Panc1 (cell line): Measurements from ENCODE around the gene ACTL6B. TPM values are rescaled to one million over a fixed set of nuclear protein-coding genes. Genes with fewer than 3 reads are reported as not detected.

Experiments
- ATAC-seq: fragments of 200-7000 bp; cut with Tn5 transposase; 2 replicates; pipeline ENCODE4 v1.9.1; 2020; ENCODE audit warnings: mild to moderate bottlenecking, moderate library complexity
- BruUV-seq: library from RNA; stranded (reverse); fragments of 400-500 nt; replicated peaks from 2 replicates; lab custom pipeline; 2021; lab: Mats Ljungman, UMichigan
- CTCF ChIA-PET: fragments of 300-600 bp; sonication (Branson Sonifier 250); formaldehyde crosslinking; loops from one replicate; lab custom pipeline; 2022; ENCODE audit warnings: antibody characterized with exemption; lab: Charles Lee
- POLR2A ChIA-PET: fragments of 300-600 bp; sonication (Branson Sonifier 250); formaldehyde crosslinking; loops from one replicate; lab custom pipeline; 2022; ENCODE audit warnings: antibody characterized with exemption; lab: Charles Lee
- DNase-seq: peaks from one replicate; pipeline ENCODE4 v3.0.0-alpha.2; 2010; ENCODE audit warnings: low read depth, low spot score
- H3K27ac ChIP-seq: 2 replicates; pipeline ENCODE4 v1.5.1; 2011; ENCODE audit warnings: mild to moderate bottlenecking, low read length, inconsistent platforms
- H3K27me3 ChIP-seq: fragments of 200-500 bp; sonication (Bioruptor generic); 2 replicates; pipeline ENCODE4 v1.6.0; 2014; ENCODE audit warnings: low read length, inconsistent platforms; ENCODE audit not compliant: control insufficient read depth, insufficient read depth
- H3K36me3 ChIP-seq: fragments of 200-500 bp; sonication (Bioruptor generic); 2 replicates; pipeline ENCODE4 v1.5.1; 2014; ENCODE audit warnings: inconsistent platforms, mild to moderate bottlenecking, low read length, moderate library complexity; ENCODE audit not compliant: control insufficient read depth, insufficient read depth
- H3K4me1 ChIP-seq: 2 replicates; pipeline ENCODE4 v1.5.1; 2011; ENCODE audit warnings: inconsistent platforms, mild to moderate bottlenecking, low read length, moderate library complexity; ENCODE audit not compliant: control insufficient read depth, insufficient read depth
- H3K4me3 ChIP-seq, 2 experiments: 2 replicates each; pipeline ENCODE4 v1.5.1; 2011 to 2012; ENCODE audit warnings: low read depth in 2 of 2, low read length in 2 of 2, mild to moderate bottlenecking in 2 of 2, inconsistent platforms in 1 of 2, moderate library complexity in 1 of 2
- H3K9me3 ChIP-seq: fragments of 200-500 bp; sonication (Bioruptor generic); 2 replicates; pipeline ENCODE4 v1.5.1; 2014; ENCODE audit warnings: low read depth, mild to moderate bottlenecking, inconsistent platforms, low read length, moderate library complexity; ENCODE audit not compliant: control insufficient read depth, insufficient read depth
- POLR2AphosphoS5 ChIP-seq: IDR thresholded peaks from 2 replicates; pipeline ENCODE4 v1.6.1; 2012; ENCODE audit warnings: mild to moderate bottlenecking, low read depth, low read length, moderate library complexity
- SIN3A ChIP-seq: IDR thresholded peaks from 2 replicates; pipeline ENCODE4 v1.6.1; 2012; ENCODE audit warnings: low read depth, mild to moderate bottlenecking, low read length, moderate library complexity, borderline replicate concordance; ENCODE audit not compliant: insufficient read depth
- TCF7L2 ChIP-seq: IDR thresholded peaks from 2 replicates; pipeline ENCODE4 v1.6.1; 2011; ENCODE audit warnings: mild to moderate bottlenecking, low read depth, low read length, inconsistent platforms
- in situ Hi-C: cut with HindIII; loops from 2 replicates; pipeline ENCODE4 v1.10.0; 2016; ENCODE audit warnings: low sequenced_read_pairs, low pct_unique_long_range_greater_than_20kb
- intact Hi-C: fragments of 100-400 bp; cut with micrococcal nuclease; formaldehyde crosslinking; loops from one replicate; pipeline ENCODE4 v1.10.0; 2022; ENCODE audit not compliant: unreplicated experiment
- total RNA-seq: library from RNA; stranded (reverse); gene quantifications from one replicate; pipeline ENCODE4 v1.2.1, GENCODE V29; 2021; ENCODE audit not compliant: unreplicated experiment
- TF ChIP-seq, protein P1 (sequence below), 2 experiments: IDR thresholded peaks; 2 replicates each; pipeline ENCODE4 v1.6.1; 2011 to 2012; ENCODE audit warnings: low read depth in 2 of 2, control low read depth in 1 of 2, low read length in 1 of 2, mild to moderate bottlenecking in 1 of 2, moderate library complexity in 1 of 2; ENCODE audit not compliant: insufficient read depth in 1 of 2
- TF ChIP-seq, protein P2 (sequence below): fragments of 450-650 bp; IDR thresholded peaks from 2 replicates; pipeline ENCODE4 v1.5.1; 2017; ENCODE audit warnings: mild to moderate bottlenecking

Gene ACTL6B
- total RNA-seq, 1 experiment from 2014 or later: not detected

DNA sequence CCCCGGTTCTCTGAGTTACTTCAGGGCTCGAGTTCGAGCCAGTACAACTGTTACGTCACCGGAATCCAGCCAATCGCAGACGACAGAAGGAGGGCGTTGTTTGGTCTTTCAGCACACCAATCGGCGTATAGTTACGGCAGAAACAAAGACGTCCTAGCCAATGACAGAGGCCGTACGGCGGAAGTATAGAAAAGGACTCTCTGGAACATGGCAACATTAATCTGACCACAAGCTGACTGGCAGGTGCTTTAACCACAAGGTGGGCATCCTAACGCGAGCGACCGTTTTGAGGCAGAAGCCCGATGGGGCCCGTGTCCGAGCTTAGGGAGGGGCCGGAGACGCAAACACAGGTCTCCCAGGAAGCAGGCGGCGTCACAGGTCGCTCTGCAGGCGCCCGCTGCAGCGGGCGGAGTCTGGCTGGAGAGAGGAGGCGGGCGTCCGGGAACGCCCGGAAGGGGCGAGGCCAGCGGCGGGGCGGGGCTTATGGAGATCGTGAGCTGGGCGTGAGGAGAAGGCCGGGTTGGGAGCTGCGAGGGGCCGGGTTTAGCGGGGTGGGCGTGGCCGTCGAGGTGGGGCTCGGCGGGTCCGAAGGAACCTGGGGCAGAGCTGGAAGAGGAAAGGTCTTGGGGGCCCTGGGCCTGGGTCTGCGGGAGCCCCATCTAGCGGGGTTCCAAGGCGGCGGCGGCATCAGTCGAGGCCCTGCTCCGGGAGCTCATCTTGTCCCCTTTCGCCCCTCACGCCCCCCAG lies 44.1 kb downstream of the ACTL6B start, which contains the start of gene MOSPD3:
Gene MOSPD3, plus strand, starts transcription at position 558 of the 747 bp plus-strand sequence. CDS start 252 bp downstream, outside the sequence.
- Histone ChIP-seq H3K27me3 (no peaks in the 10 kb centered on the region), H3K36me3 (no peaks in the 10 kb centered on the region), H3K27ac (peak within 1 kb of the TSS; percentile 86), H3K9me3 (no peaks in the 10 kb centered on the region), H3K4me3 (peak within 1 kb of the TSS; percentile 80 to 82), H3K4me1 (peaks cover 5% of the 10 kb centered on the region)
- DNase-seq (peak; percentile 100), ATAC-seq (peak; percentile 98)
- BruUV-seq: no TSS peak
- intact Hi-C loops: no loop called here
- TF ChIP-seq, protein P1, sequence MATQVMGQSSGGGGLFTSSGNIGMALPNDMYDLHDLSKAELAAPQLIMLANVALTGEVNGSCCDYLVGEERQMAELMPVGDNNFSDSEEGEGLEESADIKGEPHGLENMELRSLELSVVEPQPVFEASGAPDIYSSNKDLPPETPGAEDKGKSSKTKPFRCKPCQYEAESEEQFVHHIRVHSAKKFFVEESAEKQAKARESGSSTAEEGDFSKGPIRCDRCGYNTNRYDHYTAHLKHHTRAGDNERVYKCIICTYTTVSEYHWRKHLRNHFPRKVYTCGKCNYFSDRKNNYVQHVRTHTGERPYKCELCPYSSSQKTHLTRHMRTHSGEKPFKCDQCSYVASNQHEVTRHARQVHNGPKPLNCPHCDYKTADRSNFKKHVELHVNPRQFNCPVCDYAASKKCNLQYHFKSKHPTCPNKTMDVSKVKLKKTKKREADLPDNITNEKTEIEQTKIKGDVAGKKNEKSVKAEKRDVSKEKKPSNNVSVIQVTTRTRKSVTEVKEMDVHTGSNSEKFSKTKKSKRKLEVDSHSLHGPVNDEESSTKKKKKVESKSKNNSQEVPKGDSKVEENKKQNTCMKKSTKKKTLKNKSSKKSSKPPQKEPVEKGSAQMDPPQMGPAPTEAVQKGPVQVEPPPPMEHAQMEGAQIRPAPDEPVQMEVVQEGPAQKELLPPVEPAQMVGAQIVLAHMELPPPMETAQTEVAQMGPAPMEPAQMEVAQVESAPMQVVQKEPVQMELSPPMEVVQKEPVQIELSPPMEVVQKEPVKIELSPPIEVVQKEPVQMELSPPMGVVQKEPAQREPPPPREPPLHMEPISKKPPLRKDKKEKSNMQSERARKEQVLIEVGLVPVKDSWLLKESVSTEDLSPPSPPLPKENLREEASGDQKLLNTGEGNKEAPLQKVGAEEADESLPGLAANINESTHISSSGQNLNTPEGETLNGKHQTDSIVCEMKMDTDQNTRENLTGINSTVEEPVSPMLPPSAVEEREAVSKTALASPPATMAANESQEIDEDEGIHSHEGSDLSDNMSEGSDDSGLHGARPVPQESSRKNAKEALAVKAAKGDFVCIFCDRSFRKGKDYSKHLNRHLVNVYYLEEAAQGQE (IDR thresholded peaks at IDR 0.05; ENCODE audit: insufficient read depth in 1 of 2, low read depth in 2 of 2, low read length in 1 of 2): no peak
- peak; percentile 84 for TF ChIP-seq POLR2AphosphoS5
- TF ChIP-seq SIN3A: peak; percentile 50; the same call in 1 of the 2 replicates
- peak; percentile 84 for TF ChIP-seq TCF7L2
- TF ChIP-seq, protein P2, sequence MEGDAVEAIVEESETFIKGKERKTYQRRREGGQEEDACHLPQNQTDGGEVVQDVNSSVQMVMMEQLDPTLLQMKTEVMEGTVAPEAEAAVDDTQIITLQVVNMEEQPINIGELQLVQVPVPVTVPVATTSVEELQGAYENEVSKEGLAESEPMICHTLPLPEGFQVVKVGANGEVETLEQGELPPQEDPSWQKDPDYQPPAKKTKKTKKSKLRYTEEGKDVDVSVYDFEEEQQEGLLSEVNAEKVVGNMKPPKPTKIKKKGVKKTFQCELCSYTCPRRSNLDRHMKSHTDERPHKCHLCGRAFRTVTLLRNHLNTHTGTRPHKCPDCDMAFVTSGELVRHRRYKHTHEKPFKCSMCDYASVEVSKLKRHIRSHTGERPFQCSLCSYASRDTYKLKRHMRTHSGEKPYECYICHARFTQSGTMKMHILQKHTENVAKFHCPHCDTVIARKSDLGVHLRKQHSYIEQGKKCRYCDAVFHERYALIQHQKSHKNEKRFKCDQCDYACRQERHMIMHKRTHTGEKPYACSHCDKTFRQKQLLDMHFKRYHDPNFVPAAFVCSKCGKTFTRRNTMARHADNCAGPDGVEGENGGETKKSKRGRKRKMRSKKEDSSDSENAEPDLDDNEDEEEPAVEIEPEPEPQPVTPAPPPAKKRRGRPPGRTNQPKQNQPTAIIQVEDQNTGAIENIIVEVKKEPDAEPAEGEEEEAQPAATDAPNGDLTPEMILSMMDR: no peak
- in situ Hi-C loops: no loop called here
- ChIA-PET CTCF (interaction anchor here (0.5 to 1.5 kb wide), 7 partner anchors 17 to 78 kb away, joined by 4 to 8 read pairs (median 6); no protein-coding TSS in a partner anchor), POLR2A (interaction anchor here (0.6 to 0.8 kb wide), 3 partner anchors 14 to 107 kb away, joined by 3 to 4 read pairs (median 4); no protein-coding TSS in a partner anchor)

- CTCF ChIA-PET: interaction anchor here (0.6 kb wide), 1 partner anchor 149 kb away, joined by 7 read pairs; no protein-coding TSS in a partner anchor
- intact Hi-C loops: no loop called here
These were observed 46.3 kb downstream of the ACTL6B start for GRCh38 chr7:100609958-100610357.

More at GRCh38 chr7:100609958-100610357, 46.3 kb downstream of the ACTL6B start:
- TF ChIP-seq, protein P1 (IDR thresholded peaks at IDR 0.05; ENCODE audit: insufficient read depth in 1 of 2, low read depth in 2 of 2, low read length in 1 of 2): no peak
- no peak for TF ChIP-seq TCF7L2
- TF ChIP-seq POLR2AphosphoS5: no peak
- TF ChIP-seq SIN3A: no peak
- TF ChIP-seq, protein P2: no peak
- Histone ChIP-seq H3K4me1 (peaks cover 13% of the 10 kb centered on the region), H3K4me3 (no peak overlapping the region), H3K27ac (no peak overlapping the region), H3K36me3 (no peaks in the 10 kb centered on the region), H3K27me3 (no peaks in the 10 kb centered on the region), H3K9me3 (no peaks in the 10 kb centered on the region)
- DNase-seq (no peak), ATAC-seq (no peak)
- POLR2A ChIA-PET: no interaction called here
- no TSS peak for BruUV-seq
- in situ Hi-C loops: no loop called here
